ENCODE data around the gene POFUT1. TPM values are rescaled to one million over a fixed set of nuclear protein-coding genes. Genes with fewer than 3 reads are reported as not detected.

The POFUT1 gene
- total RNA-seq, 4 donors from 2014 or later, result 28.8 to 42.4 (median 33.5) TPM

DNA sequence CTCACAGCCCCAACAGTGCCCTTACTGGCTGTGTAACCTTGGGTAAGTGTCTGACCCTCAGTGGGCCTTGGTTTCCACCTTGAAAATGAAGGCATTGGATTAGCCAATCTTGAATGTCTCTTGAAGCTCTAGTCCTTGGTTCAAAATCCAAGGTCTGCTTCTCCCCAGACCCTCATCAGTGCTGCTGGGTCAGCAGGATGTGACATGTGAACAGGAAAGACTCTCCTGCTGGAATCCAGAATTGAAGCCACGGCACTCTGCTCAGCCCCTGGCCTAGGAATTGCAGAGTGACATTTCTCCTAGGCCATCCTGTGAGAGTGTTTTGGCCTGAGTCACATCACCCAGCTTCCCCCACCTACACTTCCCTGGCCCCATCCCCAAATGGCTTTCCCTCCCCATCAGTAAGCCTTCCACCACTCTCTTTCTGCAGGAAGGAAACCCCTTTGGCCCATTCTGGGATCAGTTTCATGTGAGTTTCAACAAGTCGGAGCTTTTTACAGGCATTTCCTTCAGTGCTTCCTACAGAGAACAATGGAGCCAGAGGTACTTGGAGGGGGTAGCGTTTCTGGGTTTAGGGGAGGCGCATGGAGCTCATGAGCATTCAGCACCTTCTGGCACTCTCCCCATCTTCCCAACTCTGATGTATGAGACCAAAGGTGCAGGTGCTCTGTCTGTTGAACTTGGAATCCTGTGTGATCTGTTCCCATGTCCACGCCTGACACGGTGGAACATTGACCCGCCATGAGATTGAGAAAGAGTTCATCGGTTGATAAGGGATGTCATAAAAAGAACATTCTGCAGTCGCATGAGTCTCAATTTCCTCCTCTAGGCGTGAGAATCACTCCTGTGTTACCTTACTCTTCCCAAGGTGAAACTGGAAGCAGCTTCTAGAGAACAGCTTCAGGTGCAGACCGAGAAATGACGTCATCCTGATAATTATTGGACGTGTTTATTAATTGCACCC is 8.8 kb downstream of the POFUT1 start:
- Histone ChIP-seq H3K27ac (no peak overlapping the region), H3K36me3 (peaks cover 0 to 98% of the 10 kb centered on the region in 2 donors), H3K27me3 (no peaks in the 10 kb centered on the region), H3K4me1 (no peaks in the 10 kb centered on the region), H3K9me3 (no peaks in the 10 kb centered on the region), H3K4me3 (no peak overlapping the region)
- ATAC-seq, result no peak
- 82 to 94% methylated on average over 8 of the region's 13 CpGs for WGBS, 2 donors (ENCODE audit: low coverage in 1 of 2)
- TF ChIP-seq, protein P1, sequence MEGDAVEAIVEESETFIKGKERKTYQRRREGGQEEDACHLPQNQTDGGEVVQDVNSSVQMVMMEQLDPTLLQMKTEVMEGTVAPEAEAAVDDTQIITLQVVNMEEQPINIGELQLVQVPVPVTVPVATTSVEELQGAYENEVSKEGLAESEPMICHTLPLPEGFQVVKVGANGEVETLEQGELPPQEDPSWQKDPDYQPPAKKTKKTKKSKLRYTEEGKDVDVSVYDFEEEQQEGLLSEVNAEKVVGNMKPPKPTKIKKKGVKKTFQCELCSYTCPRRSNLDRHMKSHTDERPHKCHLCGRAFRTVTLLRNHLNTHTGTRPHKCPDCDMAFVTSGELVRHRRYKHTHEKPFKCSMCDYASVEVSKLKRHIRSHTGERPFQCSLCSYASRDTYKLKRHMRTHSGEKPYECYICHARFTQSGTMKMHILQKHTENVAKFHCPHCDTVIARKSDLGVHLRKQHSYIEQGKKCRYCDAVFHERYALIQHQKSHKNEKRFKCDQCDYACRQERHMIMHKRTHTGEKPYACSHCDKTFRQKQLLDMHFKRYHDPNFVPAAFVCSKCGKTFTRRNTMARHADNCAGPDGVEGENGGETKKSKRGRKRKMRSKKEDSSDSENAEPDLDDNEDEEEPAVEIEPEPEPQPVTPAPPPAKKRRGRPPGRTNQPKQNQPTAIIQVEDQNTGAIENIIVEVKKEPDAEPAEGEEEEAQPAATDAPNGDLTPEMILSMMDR (IDR thresholded peaks at IDR 0.05), result no peak
- TF ChIP-seq POLR2A (IDR thresholded peaks at IDR 0.05) (no peak), POLR2AphosphoS5 (IDR thresholded peaks at IDR 0.05) (no peak), EP300 (IDR thresholded peaks at IDR 0.05) (no peak)

DNA sequence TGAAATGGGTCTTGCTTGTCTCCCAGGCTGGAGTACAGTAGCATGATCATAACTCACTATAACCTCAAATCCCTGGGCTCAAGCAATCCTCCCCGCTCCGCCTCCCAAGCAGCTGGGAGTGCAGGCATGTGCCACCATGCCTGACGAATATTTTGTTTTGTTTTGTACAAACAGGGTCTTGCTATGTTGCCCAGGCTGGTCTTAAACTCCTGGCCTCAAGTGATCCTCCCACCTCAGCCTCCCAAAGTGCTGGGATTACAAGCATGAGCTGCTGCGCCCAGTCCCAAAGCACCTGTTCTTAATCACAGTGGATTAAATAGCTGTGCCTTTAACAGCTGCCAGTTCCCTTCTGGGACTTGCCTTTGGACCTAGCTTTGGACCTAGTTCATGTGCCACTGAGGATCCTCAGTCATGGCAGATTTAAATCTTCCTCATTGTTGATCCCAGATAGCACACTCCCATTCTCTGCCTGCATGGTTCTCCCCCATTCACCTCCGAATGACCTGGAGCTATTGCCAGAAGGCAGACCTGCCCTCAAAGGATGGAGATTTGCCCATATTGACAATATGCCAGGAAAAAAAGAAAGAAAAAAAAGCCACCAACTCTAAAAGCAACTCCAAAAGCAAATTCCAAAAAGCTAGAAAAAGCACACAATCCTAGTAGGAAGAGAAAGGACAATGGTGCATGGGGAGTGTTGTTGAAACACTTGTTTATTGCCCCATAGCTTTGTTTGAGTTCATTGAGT is 10.6 kb downstream of the POFUT1 start:
- no peaks in the 10 kb centered on the region for H3K9me3 ChIP-seq
- WGBS, 2 donors (ENCODE audit: low coverage in 1 of 2), result 77% methylated on average over 4 of the region's 5 CpGs; no CpG with 5 or more reads in 1 of the 2 donors
- peaks cover 0 to 99% of the 10 kb centered on the region in 2 donors for H3K36me3 ChIP-seq
- H3K27me3 ChIP-seq, result no peaks in the 10 kb centered on the region
- no peaks in the 10 kb centered on the region for H3K4me1 ChIP-seq
- no peak overlapping the region for H3K27ac ChIP-seq
- ATAC-seq, result no peak
- no peak overlapping the region for H3K4me3 ChIP-seq
- TF ChIP-seq POLR2A (IDR thresholded peaks at IDR 0.05) (no peak), POLR2AphosphoS5 (IDR thresholded peaks at IDR 0.05) (no peak), EP300 (IDR thresholded peaks at IDR 0.05) (no peak)
- TF ChIP-seq, protein P1 (IDR thresholded peaks at IDR 0.05), result no peak

DNA sequence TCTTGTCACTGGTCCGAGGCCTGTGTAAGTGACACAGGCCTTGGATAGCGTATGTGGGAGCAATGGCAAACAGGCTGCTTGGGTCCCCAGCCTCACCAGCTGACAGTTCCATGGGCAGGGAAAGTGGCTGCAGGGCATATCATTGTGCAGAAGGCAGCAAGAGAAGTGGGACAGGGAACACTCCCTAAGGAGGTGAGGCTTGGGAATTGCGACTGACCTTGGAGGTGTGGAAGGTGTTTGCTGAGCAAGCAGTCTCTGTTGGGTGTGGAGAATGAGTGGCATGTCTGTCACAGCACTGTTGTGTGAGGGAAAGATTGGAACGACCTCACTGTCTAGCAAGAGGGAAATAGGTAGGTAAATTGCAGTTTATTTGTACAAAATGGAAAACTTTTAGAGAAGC is 16.8 kb downstream of the POFUT1 start:
- TF ChIP-seq EP300 (IDR thresholded peaks at IDR 0.05), result no peak
- TF ChIP-seq, protein P1 (IDR thresholded peaks at IDR 0.05), result no peak
- no peak for TF ChIP-seq POLR2A (IDR thresholded peaks at IDR 0.05)
- no peak for TF ChIP-seq POLR2AphosphoS5 (IDR thresholded peaks at IDR 0.05)
- H3K27me3 ChIP-seq, result no peaks in the 10 kb centered on the region
- peaks cover 0 to 96% of the 10 kb centered on the region in 2 donors for H3K36me3 ChIP-seq
- no peak overlapping the region for H3K27ac ChIP-seq
- WGBS, 2 donors (ENCODE audit: low coverage in 1 of 2), result 75 to 87% methylated on average over 2 to 4 of the region's 4 CpGs
- no peaks in the 10 kb centered on the region for H3K9me3 ChIP-seq
- no peaks in the 10 kb centered on the region for H3K4me1 ChIP-seq
- ATAC-seq, result no peak
- H3K4me3 ChIP-seq, result no peak overlapping the region

DNA sequence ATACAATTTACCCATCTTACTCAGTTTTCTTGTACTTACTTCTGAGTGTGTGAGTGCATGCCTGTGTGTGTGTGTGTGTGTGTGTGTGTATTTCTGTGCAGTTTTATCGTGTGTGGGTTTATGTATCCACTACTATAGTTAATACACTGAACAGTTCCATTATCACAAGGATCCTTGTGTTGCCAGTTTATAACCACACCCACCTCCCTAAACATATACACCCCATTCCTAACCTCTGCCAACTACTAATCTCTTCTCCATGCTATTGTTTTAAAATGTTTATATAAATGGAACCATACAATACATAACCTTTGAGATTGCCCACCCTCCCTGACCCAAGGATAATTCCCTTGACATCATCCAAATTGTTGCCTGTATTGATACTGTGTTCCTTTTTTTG is 18.7 kb downstream of the POFUT1 start:
- ATAC-seq, result no peak
- whole genome bisulfite sequencing, 2 donors (ENCODE audit: low coverage in 1 of 2), result 64 to 88% methylated on average over 1 of the region's 1 CpG
- TF ChIP-seq, protein P1 (IDR thresholded peaks at IDR 0.05), result no peak
- TF ChIP-seq EP300 (IDR thresholded peaks at IDR 0.05) (no peak), POLR2AphosphoS5 (IDR thresholded peaks at IDR 0.05) (no peak), POLR2A (IDR thresholded peaks at IDR 0.05) (no peak)
- no peak overlapping the region for H3K27ac ChIP-seq
- no peak overlapping the region for H3K4me3 ChIP-seq
- H3K36me3 ChIP-seq, result peaks cover 0 to 96% of the 10 kb centered on the region in 2 donors
- H3K9me3 ChIP-seq, result no peaks in the 10 kb centered on the region
- H3K27me3 ChIP-seq, result no peaks in the 10 kb centered on the region
- no peaks in the 10 kb centered on the region for H3K4me1 ChIP-seq

Measured in gastroesophageal sphincter (tissue), 4 donors.